GM12878 (cell line): ENCODE measurements around the gene ADCYAP1. TPM values are rescaled to one million over a fixed set of nuclear protein-coding genes. Genes with fewer than 3 reads are reported as not detected.

Source experiments
- ATAC-seq: fragments of 200-7000 bp; cut with Tn5 transposase; 3 replicates; pipeline ENCODE4 v1.9.1; 2020; ENCODE audit warnings: mild to moderate bottlenecking, moderate library complexity
- BruUV-seq: library from RNA; stranded (reverse); fragments of 400-500 nt; replicated peaks from 2 replicates; lab custom pipeline; 2021; lab: Mats Ljungman, UMichigan
- CTCF ChIA-PET: fragments of 300-600 bp; sonication (Branson Sonifier 250); formaldehyde crosslinking; extraction: SDS; loops from one replicate; lab custom pipeline; 2021; ENCODE audit warnings: inconsistent platforms; lab: Yijun Ruan, JAX
- POLR2A ChIA-PET: fragments of 350-600 bp; formaldehyde crosslinking; extraction: SDS; loops from one replicate; lab custom pipeline; 2021; ENCODE audit warnings: inconsistent platforms; lab: Charles Lee
- RAD21 ChIA-PET: fragments of 300-600 bp; sonication (Branson Sonifier 250); formaldehyde crosslinking; loops from one replicate; lab custom pipeline; 2023; ENCODE audit warnings: antibody characterized with exemption; ENCODE audit not compliant: unreplicated experiment; lab: Charles Lee
- SMC1A ChIA-PET: fragments of 300-600 bp; sonication (Branson Sonifier 250); formaldehyde crosslinking; loops from one replicate; lab custom pipeline; 2023; ENCODE audit not compliant: unreplicated experiment, uncharacterized antibody; lab: Charles Lee
- DNase-seq: peaks from one replicate; pipeline ENCODE4 v3.0.0-alpha.2; 2011; ENCODE audit warnings: low read depth, low spot score
- FAIRE-seq: peaks from 3 replicates; lab custom pipeline; 2011; peaks lifted over from hg19 to GRCh38; lab: Jason Lieb, UNC
- H2AFZ ChIP-seq: 2 replicates; pipeline ENCODE4 v1.6.0; 2011; ENCODE audit warnings: low read depth, low read length, control low read depth; ENCODE audit not compliant: control insufficient read depth
- H3K27ac ChIP-seq: 2 replicates; pipeline ENCODE4 v1.5.1; 2011; ENCODE audit warnings: control low read depth; ENCODE audit not compliant: control insufficient read depth, insufficient read depth
- H3K27me3 ChIP-seq, 2 experiments: replicated peaks in 1 of 2; 2 replicates each; pipeline versions ENCODE4 v1.6.0 to v1.6.1; 2011; ENCODE audit warnings: low read length in 1 of 2; ENCODE audit not compliant: control insufficient read depth in 2 of 2, insufficient read depth in 2 of 2
- H3K36me3 ChIP-seq, 2 experiments: 2 replicates each; pipeline ENCODE4 v1.5.1; 2011; ENCODE audit warnings: low read length in 1 of 2; ENCODE audit not compliant: control insufficient read depth in 2 of 2, insufficient read depth in 2 of 2
- H3K4me1 ChIP-seq: 2 replicates; pipeline ENCODE4 v1.6.1; 2011; ENCODE audit warnings: mild to moderate bottlenecking, low read length, moderate library complexity, mixed read lengths; ENCODE audit not compliant: control insufficient read depth, insufficient read depth
- H3K4me2 ChIP-seq: 2 replicates; pipeline ENCODE4 v1.6.0; 2011; ENCODE audit warnings: control low read depth; ENCODE audit not compliant: control insufficient read depth, insufficient read depth
- H3K4me3 ChIP-seq: fragments of 200-600 bp; sonication (generic); 2 replicates; pipeline ENCODE4 v1.5.1; 2016
- H3K79me2 ChIP-seq: 2 replicates; pipeline ENCODE4 v1.6.0; 2011; ENCODE audit warnings: low read length; ENCODE audit not compliant: control insufficient read depth, insufficient read depth
- H3K9ac ChIP-seq: 2 replicates; pipeline ENCODE4 v1.8.0; 2011; ENCODE audit warnings: low read length, control low read depth, mixed read lengths; ENCODE audit not compliant: control insufficient read depth, insufficient read depth
- H3K9me3 ChIP-seq: replicated peaks from 3 replicates; pipeline ENCODE4 v1.5.1; 2011; ENCODE audit warnings: mild to moderate bottlenecking, low read length; ENCODE audit not compliant: control insufficient read depth, insufficient read depth
- H4K20me1 ChIP-seq: 2 replicates; pipeline ENCODE4 v1.6.0; 2011; ENCODE audit not compliant: control insufficient read depth, insufficient read depth
- CEBPZ ChIP-seq: fragments of 150-350 bp; IDR thresholded peaks from 2 replicates; pipeline ENCODE4 v1.6.1; 2016; ENCODE audit warnings: low read depth, low read length
- CHD2 ChIP-seq: IDR thresholded peaks from 2 replicates; pipeline ENCODE4 v1.6.1; 2011; ENCODE audit warnings: low read depth, low read length, improper control_type of control experiment, borderline replicate concordance
- E2F8 ChIP-seq: fragments of 450-650 bp; IDR thresholded peaks from 2 replicates; pipeline ENCODE4 v1.6.1; 2018; ENCODE audit warnings: mild to moderate bottlenecking, low read depth, moderate library complexity; ENCODE audit not compliant: partially characterized antibody
- KAT2A ChIP-seq: conservative IDR thresholded peaks from 2 replicates; pipeline ENCODE4 v1.6.1; 2011; ENCODE audit warnings: low read depth, low read length; ENCODE audit not compliant: control insufficient read depth
- POLR2AphosphoS5 ChIP-seq: IDR thresholded peaks from 2 replicates; pipeline ENCODE4 v1.6.1; 2011; ENCODE audit warnings: mild to moderate bottlenecking, low read length, inconsistent platforms
- RCOR1 ChIP-seq: conservative IDR thresholded peaks from 2 replicates; pipeline ENCODE4 v1.6.1; 2012; ENCODE audit warnings: low read depth, low read length, improper control_type of control experiment
- SIX5 ChIP-seq: IDR thresholded peaks from 2 replicates; pipeline ENCODE4 v1.6.1; 2011; ENCODE audit warnings: mild to moderate bottlenecking, low read depth, low read length, moderate library complexity; ENCODE audit not compliant: severe bottlenecking
- SREBF2 ChIP-seq: IDR thresholded peaks from 2 replicates; pipeline ENCODE4 v1.6.1; 2012; ENCODE audit warnings: mild to moderate bottlenecking, low read length
- STAT3 ChIP-seq: IDR thresholded peaks from 2 replicates; pipeline ENCODE4 v1.6.1; 2011; ENCODE audit warnings: low read depth, low read length, improper control_type of control experiment
- TARDBP ChIP-seq: IDR thresholded peaks from 2 replicates; pipeline ENCODE4 v1.6.1; 2016; ENCODE audit warnings: borderline replicate concordance
- TCF7 ChIP-seq: IDR thresholded peaks from 2 replicates; pipeline ENCODE4 v1.6.1; 2014; ENCODE audit warnings: antibody characterized with exemption, borderline replicate concordance
- ZBTB40 ChIP-seq: fragments of 450-650 bp; IDR thresholded peaks from 2 replicates; pipeline ENCODE4 v1.6.1; 2016; ENCODE audit warnings: mild to moderate bottlenecking, moderate library complexity, borderline replicate concordance
- ZNF274 ChIP-seq: IDR thresholded peaks from one replicate; pipeline ENCODE4 v1.8.0; 2011; ENCODE audit not compliant: insufficient read length, insufficient read depth
- WGBS: methylation state at CpG from one replicate; pipeline ENCODE4 v1.1.6; 2016; ENCODE audit warnings: low lambda C conversion rate; ENCODE audit not compliant: insufficient replicate concordance, insufficient coverage; ENCODE audit errors: missing lambda C conversion rate; 5-methylcytosine and 5-hydroxymethylcytosine counted together
- in situ Hi-C: fragments of 300-500 bp; cut with MboI; formaldehyde crosslinking; loops from 9 replicates; pipeline ENCODE4 v1.14.3; 2018; ENCODE audit warnings: mixed read lengths
- intact Hi-C: fragments of 100-400 bp; cut with micrococcal nuclease; formaldehyde crosslinking; loops from one replicate; pipeline ENCODE4 v1.14.2; 2022; ENCODE audit not compliant: unreplicated experiment
- polyA plus RNA-seq, 11 experiments: library from polyadenylated mRNA; depleted of rRNA in 4 of 11; unstranded in 6 of 11; stranded (reverse) in 5 of 11; fragments of >200 nt; fragmentation: Nextera tagmentation in 4 of 11; fragmentation: Illumina TruSeq in 1 of 11; extraction: Ambion mirVana in 4 of 11; extraction: Trizol in 1 of 11; gene quantifications; 1 replicate in 1 of 11; 2 replicates in 10 of 11; pipeline versions ENCODE4 v1.2.1 to v1.2.3, GENCODE V29; 2011 to 2016; ENCODE audit warnings: inconsistent platforms in 2 of 11, missing spikeins in 2 of 11, low read depth in 1 of 11
- total RNA-seq, 4 experiments: library from RNA; depleted of rRNA in 3 of 4; stranded (reverse); fragments of >200 nt in 3 of 4; fragmentation: Illumina TruSeq in 1 of 4; extraction: Trizol in 1 of 4; gene quantifications; 2 replicates each; pipeline versions ENCODE4 v1.2.1 to v1.2.3, GENCODE V29; 2013 to 2021

ADCYAP1 gene
- total and polyA plus RNA-seq, 10 of the 15 experiments (the other 5 are each of a cell fraction or from before 2014, with no cell fraction given) = 0.02 TPM; not detected in 9

- in situ Hi-C loops = loop anchor here (25.0 kb wide), 1 partner anchor 221 kb away; no protein-coding TSS in a partner anchor
- TF ChIP-seq TCF7 (no peak), SREBF2 (no peak), CEBPZ (no peak), SIX5 (no peak), ZNF274 (no peak), KAT2A (no peak), STAT3 (no peak), POLR2AphosphoS5 (no peak), RCOR1 (no peak), ZBTB40 (no peak), E2F8 (no peak), CHD2 (no peak), TARDBP (no peak)
- Histone ChIP-seq H3K9ac (no peak overlapping the region), H3K9me3 (no peaks in the 10 kb centered on the region), H3K27me3 (no peaks in the 10 kb centered on the region), H3K79me2 (no peaks in the 10 kb centered on the region), H3K4me1 (no peaks in the 10 kb centered on the region), H3K27ac (no peak overlapping the region), H2AFZ (no peak overlapping the region), H3K4me2 (no peak overlapping the region), H4K20me1 (no peaks in the 10 kb centered on the region), H3K4me3 (no peak overlapping the region), H3K36me3 (no peaks in the 10 kb centered on the region)
- intact Hi-C loops = no loop called here
- DNase-seq (no peak), FAIRE-seq (no peak), ATAC-seq (no peak)
- ChIA-PET SMC1A (no interaction called here), CTCF (interaction anchor here (0.8 kb wide), 1 partner anchor 91 kb away, joined by 5 read pairs; no protein-coding TSS in a partner anchor), RAD21 (no interaction called here), POLR2A (no interaction called here)
- BruUV-seq = no TSS peak
- WGBS = 44% methylated on average over 5 of the region's 5 CpGs
These were observed 53.2 kb downstream of the ADCYAP1 start for GRCh38 chr18:957829-958228.
